ENCODE data around the gene CIAO1. TPM values are rescaled to one million over a fixed set of nuclear protein-coding genes. Genes with fewer than 3 reads are reported as not detected.
"Not testable (repeated sequence)": the region's sequence is repeated elsewhere in the genome, so short reads cannot be mapped to it uniquely, and the experiment has no call there.

Gene CIAO1
- total RNA-seq: 95.9 and 107 TPM in 2 replicates

- DNase-seq (ENCODE audit: low read depth): peak; percentile 91
Observed at GRCh38 chr2:96265840-96266679, at the start of gene CIAO1, which contains the start of gene TMEM127. Gene CIAO1, plus strand, starts transcription at chr2:96266225. Its CDS starts 126 bp downstream, at chr2:96266351. Gene TMEM127, minus strand, starts transcription at chr2:96265997. Its CDS starts 616 bp downstream, at chr2:96265381.

- DNase-seq (ENCODE audit: low read depth): no peak
Observed at GRCh38 chr2:96218508-96219131, 47.4 kb upstream of the CIAO1 start.

DNA sequence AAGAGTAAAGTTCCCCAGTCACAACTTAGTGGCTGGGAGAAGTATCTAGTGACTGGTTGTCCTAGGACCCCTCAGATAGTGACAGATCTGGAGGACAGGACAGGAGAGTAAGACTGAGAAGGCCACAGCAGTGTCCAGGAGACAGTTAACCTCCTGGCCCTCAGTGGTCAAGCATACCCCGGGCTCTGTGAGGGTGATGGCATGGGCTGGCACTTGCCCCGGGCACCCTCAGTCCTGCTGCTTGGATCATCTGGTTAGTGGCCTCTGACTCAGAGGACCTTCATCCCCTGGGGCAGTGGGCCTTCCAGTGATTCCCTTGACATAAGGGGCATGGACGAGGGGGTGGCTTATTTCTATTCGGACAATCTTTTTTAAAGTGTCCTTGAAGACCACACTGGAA lies 46.1 kb upstream of the CIAO1 start:
- DNase-seq (ENCODE audit: low read depth): not testable (repeated sequence)

DNA sequence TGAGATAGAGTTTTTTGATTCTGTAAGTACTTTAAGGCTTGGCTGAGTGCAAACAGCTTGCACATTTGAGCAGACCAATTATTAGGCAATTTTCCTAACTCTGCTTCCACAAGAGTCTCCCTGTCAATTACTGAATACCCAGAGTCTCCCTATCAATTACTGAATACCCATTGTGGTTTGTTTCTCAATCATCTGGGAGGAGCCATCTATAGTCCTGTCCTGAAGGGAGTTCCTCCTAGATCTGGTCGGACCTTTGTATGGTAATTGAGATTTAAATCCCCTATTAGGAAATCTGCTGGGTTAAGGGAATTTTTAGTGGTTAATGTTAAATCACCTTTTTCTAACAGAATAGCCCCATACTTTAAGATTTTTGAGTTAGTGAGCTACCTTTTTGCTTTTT lies 44.9 kb upstream of the CIAO1 start:
- DNase-seq (ENCODE audit: low read depth): peak; percentile 71

- no peak for DNase-seq (ENCODE audit: low read depth)
Observed at GRCh38 chr2:96225016-96225533, 41.0 kb upstream of the CIAO1 start.

DNA sequence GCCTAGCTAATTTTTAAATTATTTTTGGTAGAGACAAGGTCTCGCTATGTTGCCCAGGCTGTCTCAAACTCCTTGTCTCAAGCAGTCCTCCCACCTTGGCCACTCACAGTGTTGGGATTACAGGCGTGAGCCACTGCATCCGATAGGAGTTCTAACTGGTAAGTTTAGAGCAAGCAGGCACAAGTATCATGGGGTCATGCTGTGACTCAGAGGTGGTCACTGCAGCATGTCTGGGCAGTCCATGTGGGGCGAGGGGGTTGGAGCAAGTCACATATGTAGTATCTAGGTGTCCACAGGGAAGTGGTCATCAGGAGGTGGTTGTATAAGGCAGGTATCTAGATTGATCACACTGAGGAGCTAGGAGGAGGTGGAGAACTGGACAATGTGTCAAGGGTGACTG lies 34.7 kb upstream of the CIAO1 start:
- DNase-seq (ENCODE audit: low read depth): no peak

GRCh38 chr2:96233436-96233835 lies 32.6 kb upstream of the CIAO1 start:
- DNase-seq (ENCODE audit: low read depth): no peak

GRCh38 chr2:96233880-96234316 lies 32.1 kb upstream of the CIAO1 start:
- no peak for DNase-seq (ENCODE audit: low read depth)

- no peak for DNase-seq (ENCODE audit: low read depth)
Observed at GRCh38 chr2:96236882-96237281, 29.1 kb upstream of the CIAO1 start.

DNA sequence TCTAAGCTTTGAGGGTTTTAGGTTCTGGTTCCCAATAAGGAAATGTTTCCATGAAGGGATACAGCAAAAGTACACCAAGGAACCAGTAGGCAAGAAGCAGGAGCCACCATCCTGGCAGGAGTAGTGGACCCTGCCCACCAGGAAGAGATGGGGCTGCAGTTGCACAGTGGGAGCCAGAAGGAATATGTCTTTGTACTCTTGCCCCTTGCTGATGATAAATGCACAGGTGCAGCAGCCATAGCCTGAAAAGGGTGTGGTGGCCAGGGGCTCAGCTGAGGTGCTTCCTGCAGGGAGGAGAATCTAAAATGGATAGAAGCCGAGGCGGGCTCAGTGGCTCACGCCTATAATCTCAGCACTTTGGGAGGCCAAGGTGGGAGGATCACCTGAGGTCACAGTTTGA lies 27.8 kb upstream of the CIAO1 start:
- no peak for DNase-seq (ENCODE audit: low read depth)

- DNase-seq (ENCODE audit: low read depth): no peak
Observed at GRCh38 chr2:96239091-96239490, 26.9 kb upstream of the CIAO1 start.

DNA sequence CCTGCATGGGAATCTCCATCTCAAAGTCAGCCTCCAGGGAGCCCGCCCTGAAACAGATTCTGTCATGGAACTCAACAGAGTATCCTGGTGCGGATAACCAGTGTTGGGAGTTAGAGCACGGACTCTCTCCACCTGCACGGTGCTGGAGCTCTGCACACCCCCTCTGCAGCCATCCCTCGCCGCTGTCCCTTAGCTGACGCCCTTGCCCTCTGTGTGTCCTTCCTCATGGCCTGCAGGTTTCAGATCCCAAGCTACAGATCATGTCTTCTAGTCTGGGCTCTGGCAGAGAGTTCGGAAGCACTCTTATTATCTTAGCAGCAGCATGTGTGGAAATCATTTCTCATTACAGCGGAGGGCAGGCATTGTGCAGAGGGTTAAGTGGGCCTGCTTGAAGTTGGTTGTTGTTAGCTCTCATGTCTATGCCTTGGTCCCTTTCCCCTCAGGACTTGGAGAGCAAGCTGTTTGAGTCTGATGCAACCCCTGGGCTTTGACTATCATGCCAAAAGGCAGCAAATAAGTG lies 26.2 kb upstream of the CIAO1 start:
- DNase-seq (ENCODE audit: low read depth): no peak

DNA sequence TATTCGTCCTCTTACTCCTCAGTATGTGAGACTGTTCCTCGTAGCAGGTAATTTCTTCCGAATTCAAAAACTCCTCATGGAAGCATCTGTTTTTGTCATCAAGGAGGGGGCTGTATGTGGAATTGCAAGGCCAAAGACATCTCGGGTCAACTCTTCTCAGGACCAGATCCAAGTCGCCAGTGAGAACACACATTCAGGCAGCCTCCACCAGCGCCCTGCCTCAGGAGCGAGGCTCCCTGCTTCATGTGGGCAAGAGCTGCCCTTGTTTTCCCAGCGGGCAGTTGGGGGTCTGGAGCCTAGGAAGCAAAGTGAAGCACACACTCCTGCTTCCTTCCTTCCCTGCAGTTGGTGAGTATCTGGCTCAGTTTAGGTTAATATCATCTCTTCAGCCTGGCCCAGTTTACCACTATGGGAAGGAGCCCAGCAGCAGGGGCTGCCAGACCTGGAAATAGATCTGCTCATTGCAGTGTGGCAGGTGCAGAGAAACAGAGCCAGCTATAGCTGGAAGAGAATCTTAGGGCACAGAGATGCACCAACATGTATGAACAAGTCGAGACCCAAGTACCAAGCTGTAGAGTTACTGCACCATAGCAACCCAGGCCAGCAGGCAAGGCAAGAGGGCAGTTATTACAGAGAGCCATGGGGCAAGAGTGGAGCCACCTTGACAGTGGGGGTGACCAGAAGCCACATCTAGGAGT lies 25.5 kb upstream of the CIAO1 start:
- no peak for DNase-seq (ENCODE audit: low read depth)

DNA sequence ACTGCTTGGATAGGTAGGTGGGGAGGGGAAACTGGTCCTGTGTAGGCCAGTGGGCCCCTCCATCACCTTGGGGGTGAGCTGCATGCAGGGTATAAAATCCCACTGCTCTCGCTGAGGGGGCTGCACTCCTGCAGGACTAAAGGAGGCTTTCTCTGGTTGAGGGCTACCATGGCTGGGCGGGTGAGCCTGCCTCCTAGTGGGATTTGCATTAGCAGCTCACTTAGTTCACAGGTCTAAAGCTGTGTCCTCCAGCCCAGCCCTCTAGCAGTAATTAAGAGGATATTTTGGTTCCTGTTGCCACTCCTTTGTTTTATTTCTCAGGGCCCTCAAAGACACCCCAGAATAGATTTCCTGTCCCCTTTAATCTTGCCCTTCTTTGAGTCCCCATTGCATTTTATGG lies 24.8 kb upstream of the CIAO1 start:
- DNase-seq (ENCODE audit: low read depth): no peak

GRCh38 chr2:96241900-96242611 lies 24.0 kb upstream of the CIAO1 start:
- peak; percentile 8 for DNase-seq (ENCODE audit: low read depth)

GRCh38 chr2:96243843-96244242 lies 22.2 kb upstream of the CIAO1 start:
- DNase-seq (ENCODE audit: low read depth): no peak

DNA sequence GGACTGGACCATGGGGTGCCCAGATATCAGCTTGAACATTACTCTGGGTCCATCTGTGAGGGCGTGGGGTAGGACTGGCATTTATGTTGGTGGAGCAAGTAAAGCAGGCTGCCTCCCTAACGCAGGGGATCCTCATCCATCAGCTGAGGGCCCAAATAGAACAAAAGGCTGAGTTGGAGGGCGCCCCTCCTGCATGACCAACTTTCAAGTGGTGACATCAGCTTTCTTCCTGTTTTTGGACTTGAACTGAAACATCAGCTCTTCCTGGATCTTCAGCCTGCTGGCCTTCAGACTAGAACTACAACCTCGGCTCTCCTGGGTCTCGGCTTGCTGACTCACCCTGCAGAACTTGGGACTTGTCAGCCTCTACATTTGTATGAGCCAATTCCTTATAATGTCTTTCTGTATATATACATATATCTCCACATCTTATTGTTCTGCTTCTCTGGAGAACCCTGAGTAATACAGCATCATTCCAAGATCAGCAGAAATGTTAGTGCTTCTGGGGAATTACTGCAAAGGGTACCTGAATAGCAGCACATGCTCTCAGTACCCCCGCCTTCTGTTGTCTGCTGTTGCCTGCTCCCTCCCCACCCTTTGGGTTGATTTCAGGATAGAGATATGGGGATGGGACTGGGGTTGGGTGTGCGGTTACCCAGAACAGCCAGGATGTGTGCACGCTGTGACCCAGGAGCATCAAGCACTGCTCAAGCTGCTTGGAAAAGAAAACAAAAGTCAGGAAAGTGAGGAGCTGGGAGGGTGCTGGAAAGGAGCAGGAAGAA lies 20.2 kb upstream of the CIAO1 start:
- DNase-seq (ENCODE audit: low read depth): no peak

- DNase-seq (ENCODE audit: low read depth): no peak
Observed at GRCh38 chr2:96247009-96247408, 19.0 kb upstream of the CIAO1 start.

DNA sequence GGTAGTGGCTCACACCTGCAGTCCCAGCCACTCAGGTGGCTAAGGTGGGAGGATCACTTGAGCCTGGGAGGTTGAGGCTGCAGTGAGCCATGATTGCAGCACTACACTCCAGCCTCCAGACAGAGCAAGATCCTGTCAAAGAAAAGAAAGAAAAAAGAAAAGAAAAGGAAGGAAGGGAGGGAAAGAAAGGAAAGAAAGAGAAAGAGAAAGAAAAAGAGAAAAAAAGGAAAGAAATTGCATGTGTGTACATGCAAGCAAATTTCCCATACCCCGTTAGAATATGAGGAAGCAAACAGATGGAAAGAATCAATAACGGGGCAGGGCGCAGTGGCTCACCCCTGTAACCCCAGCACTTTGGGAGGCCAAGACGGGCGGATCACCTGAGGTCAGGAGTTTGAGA lies 18.1 kb upstream of the CIAO1 start:
- no peak for DNase-seq (ENCODE audit: low read depth)

- no peak for DNase-seq (ENCODE audit: low read depth)
Observed at GRCh38 chr2:96248624-96249023, 17.4 kb upstream of the CIAO1 start.

DNA sequence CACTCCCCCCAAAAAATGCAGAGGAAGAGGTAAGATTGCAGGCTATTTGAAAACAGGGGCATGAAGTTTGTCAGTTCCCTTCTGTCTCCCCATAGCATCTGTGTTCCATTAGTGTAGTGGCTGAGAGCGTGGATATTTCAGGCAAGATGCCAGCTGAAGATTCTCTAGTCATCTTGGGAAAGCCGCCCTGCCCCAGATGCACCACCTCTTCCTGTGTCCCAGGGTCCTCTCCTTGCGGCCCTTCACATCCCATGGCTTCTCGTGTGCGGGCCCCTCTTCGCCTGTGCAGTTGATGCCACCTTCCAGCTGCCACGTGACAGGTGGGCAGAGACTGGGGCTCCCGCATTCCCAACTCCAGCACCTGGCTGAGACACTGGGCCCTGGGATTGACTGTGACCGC lies 16.4 kb upstream of the CIAO1 start:
- no peak for DNase-seq (ENCODE audit: low read depth)

Measured in renal cortical epithelial cell (primary cell).